Vagina (tissue), 2 donors: ENCODE measurements around the gene RCCD1.

Experiments
- CTCF ChIP-seq, 3 experiments: fragments of 450-650 bp in 2 of 3; fragments of 200-600 bp in 1 of 3; sonication (generic) in 1 of 3; IDR thresholded peaks; one replicate each; pipeline ENCODE4 v1.5.1; 2017 to 2019; ENCODE audit warnings: antibody characterized with exemption in 3 of 3, mild to moderate bottlenecking in 2 of 3, moderate library complexity in 2 of 3
- POLR2A ChIP-seq, 2 donors: fragments of 450-650 bp; IDR thresholded peaks; one replicate each; pipeline ENCODE4 v1.6.1; 2017; ENCODE audit warnings: antibody characterized with exemption in 2 of 2, mild to moderate bottlenecking in 2 of 2, moderate library complexity in 2 of 2
- POLR2AphosphoS5 ChIP-seq, 2 donors: sonication (generic); formaldehyde crosslinking; IDR thresholded peaks; one replicate each; pipeline ENCODE4 v1.9.0; 2017; ENCODE audit warnings: antibody characterized with exemption in 2 of 2, mild to moderate bottlenecking in 2 of 2, low read depth in 1 of 2; ENCODE audit not compliant: insufficient read depth in 1 of 2

DNA sequence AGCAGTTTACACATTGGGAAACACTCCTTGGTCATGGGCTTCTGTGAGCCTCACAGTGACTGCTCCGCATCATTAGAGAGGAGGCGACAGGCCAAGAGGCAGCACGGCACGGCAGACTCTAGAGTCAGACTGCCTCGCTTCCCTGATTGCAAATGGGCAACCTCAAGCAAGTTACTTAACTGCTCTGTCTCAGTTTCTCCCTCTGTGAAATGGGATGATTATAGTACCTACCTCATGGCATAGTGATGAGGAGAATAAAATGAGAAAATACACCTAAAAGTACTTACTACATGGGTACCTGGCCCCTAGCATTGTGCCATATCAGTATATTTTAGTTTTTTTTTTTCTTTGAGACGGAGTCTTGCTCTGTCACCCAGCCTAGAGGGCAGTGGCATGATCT, 4.0 kb upstream of the RCCD1 start:
- TF ChIP-seq CTCF (IDR thresholded peaks at IDR 0.05) = no peak
- no peak for TF ChIP-seq POLR2A (IDR thresholded peaks at IDR 0.05)
- TF ChIP-seq POLR2AphosphoS5 (IDR thresholded peaks at IDR 0.05; ENCODE audit: insufficient read depth in 1 of 2, low read depth in 1 of 2) = no peak
